HEK293T (cell line): ENCODE results near the gene MS4A8.
A peak's percentile ranks its signal among the peaks of the same experiment; 100 is the strongest.
"Not testable (repeated sequence)": the region's sequence is repeated elsewhere in the genome, so short reads cannot be mapped to it uniquely, and the experiment has no call there.

ENCODE experiments used
- CTCF ChIA-PET: fragments of 350-600 bp; formaldehyde crosslinking; extraction: SDS; loops from one replicate; lab custom pipeline; 2021; ENCODE audit warnings: antibody characterized with exemption, inconsistent platforms; lab: Yijun Ruan, JAX
- POLR2A ChIA-PET: fragments of 350-600 bp; formaldehyde crosslinking; extraction: SDS; loops from one replicate; lab custom pipeline; 2020; ENCODE audit warnings: antibody characterized with exemption, inconsistent platforms; lab: Yijun Ruan, JAX
- DNase-seq: peaks from one replicate; pipeline ENCODE4 v3.0.0; 2012; ENCODE audit warnings: mixed read lengths; ENCODE audit errors: extremely low spot score
- ARNT ChIP-seq: fragments of 450-650 bp; IDR thresholded peaks from 2 replicates; pipeline ENCODE4 v1.6.1; 2017; ENCODE audit warnings: mild to moderate bottlenecking
- BHLHE40 ChIP-seq: fragments of 450-650 bp; IDR thresholded peaks from 2 replicates; pipeline ENCODE4 v1.6.1; 2016; ENCODE audit warnings: mild to moderate bottlenecking, moderate library complexity, borderline replicate concordance
- CTBP1 ChIP-seq: fragments of 450-650 bp; IDR thresholded peaks from 2 replicates; pipeline ENCODE4 v1.6.1; 2016; ENCODE audit warnings: borderline replicate concordance
- ELF4 ChIP-seq: fragments of 450-650 bp; IDR thresholded peaks from 2 replicates; pipeline ENCODE4 v1.6.1; 2017; ENCODE audit warnings: antibody characterized with exemption
- FOXA1 ChIP-seq: fragments of 450-650 bp; IDR thresholded peaks from 2 replicates; pipeline ENCODE4 v1.6.1; 2016; ENCODE audit warnings: mild to moderate bottlenecking
- FOXK2 ChIP-seq: fragments of 450-650 bp; IDR thresholded peaks from 2 replicates; pipeline ENCODE4 v1.6.1; 2016; ENCODE audit warnings: mild to moderate bottlenecking
- FOXM1 ChIP-seq: fragments of 450-650 bp; IDR thresholded peaks from 2 replicates; pipeline ENCODE4 v1.6.1; 2017; ENCODE audit warnings: mild to moderate bottlenecking, borderline replicate concordance
- HDGF ChIP-seq: fragments of 450-650 bp; IDR thresholded peaks from 2 replicates; pipeline ENCODE4 v1.6.1; 2017; ENCODE audit warnings: antibody characterized with exemption, borderline replicate concordance
- L3MBTL2 ChIP-seq: fragments of 450-650 bp; conservative IDR thresholded peaks from 2 replicates; pipeline ENCODE4 v1.6.1; 2016; ENCODE audit warnings: mild to moderate bottlenecking
- LEF1 ChIP-seq: fragments of 450-650 bp; IDR thresholded peaks from 2 replicates; pipeline ENCODE4 v1.6.1; 2017; ENCODE audit warnings: mild to moderate bottlenecking, borderline replicate concordance
- NFRKB ChIP-seq: fragments of 450-650 bp; IDR thresholded peaks from 2 replicates; pipeline ENCODE4 v1.6.1; 2016; ENCODE audit warnings: mild to moderate bottlenecking, moderate library complexity
- PKNOX1 ChIP-seq: fragments of 450-650 bp; IDR thresholded peaks from 2 replicates; pipeline ENCODE4 v1.6.1; 2016
- SP1 ChIP-seq: fragments of 450-650 bp; IDR thresholded peaks from 2 replicates; pipeline ENCODE4 v1.6.1; 2017
- SUZ12 ChIP-seq: fragments of 450-650 bp; IDR thresholded peaks from 2 replicates; pipeline ENCODE4 v1.6.1; 2016; ENCODE audit warnings: mild to moderate bottlenecking
- TARDBP ChIP-seq: fragments of 450-650 bp; IDR thresholded peaks from 2 replicates; pipeline ENCODE4 v1.6.1; 2016
- ZNF384 ChIP-seq: fragments of 450-650 bp; IDR thresholded peaks from 2 replicates; pipeline ENCODE4 v1.6.1; 2016

MS4A8 gene

GRCh38 chr11:60703374-60703773 is 4.0 kb downstream of the MS4A8 start:
- no peak for DNase-seq
- CTCF ChIA-PET: no interaction called here
- no peak for TF ChIP-seq SUZ12
- no peak for TF ChIP-seq ELF4
- TF ChIP-seq TARDBP: no peak
- TF ChIP-seq FOXA1: no peak
- TF ChIP-seq FOXM1: no peak
- TF ChIP-seq NFRKB: no peak
- POLR2A ChIA-PET: no interaction called here

GRCh38 chr11:60705895-60706294 is 6.5 kb downstream of the MS4A8 start:
- CTCF ChIA-PET: no interaction called here
- POLR2A ChIA-PET: no interaction called here
- TF ChIP-seq FOXM1 (no peak), SP1 (no peak), L3MBTL2 (no peak), BHLHE40 (no peak), ZNF384 (no peak), ARNT (no peak), CTBP1 (no peak), FOXK2 (no peak), SUZ12 (no peak), PKNOX1 (no peak), ELF4 (no peak)

GRCh38 chr11:60706931-60707330 is 7.5 kb downstream of the MS4A8 start:
- DNase-seq: no peak
- POLR2A ChIA-PET: no interaction called here
- TF ChIP-seq SP1: no peak
- no peak for TF ChIP-seq FOXA1
- TF ChIP-seq PKNOX1: no peak
- no peak for TF ChIP-seq TARDBP
- TF ChIP-seq BHLHE40: no peak
- TF ChIP-seq FOXK2: no peak
- TF ChIP-seq NFRKB: no peak
- no peak for TF ChIP-seq CTBP1
- TF ChIP-seq HDGF: no peak
- CTCF ChIA-PET: no interaction called here

More at GRCh38 chr11:60705895-60706294, 6.5 kb downstream of the MS4A8 start:
- DNase-seq: no peak

- peak; percentile 28 for DNase-seq
- TF ChIP-seq ARNT (no peak), TARDBP (no peak), ELF4 (no peak), PKNOX1 (no peak), FOXA1 (no peak), HDGF (no peak), NFRKB (no peak), FOXM1 (no peak), CTBP1 (no peak), L3MBTL2 (no peak), FOXK2 (no peak), SUZ12 (no peak), BHLHE40 (no peak), ZNF384 (no peak), SP1 (no peak), LEF1 (no peak)
- CTCF ChIA-PET: interaction anchor here (0.6 kb wide), 1 partner anchor 22 kb away, joined by 4 read pairs; no protein-coding TSS in a partner anchor
- POLR2A ChIA-PET: no interaction called here
Measured at GRCh38 chr11:60710482-60710881, 11.1 kb downstream of the MS4A8 start.

GRCh38 chr11:60711276-60711675 is 11.9 kb downstream of the MS4A8 start:
- ChIA-PET POLR2A (no interaction called here), CTCF (no interaction called here)
- TF ChIP-seq SP1: no peak
- TF ChIP-seq LEF1: no peak
- TF ChIP-seq FOXM1: no peak
- no peak for TF ChIP-seq L3MBTL2
- TF ChIP-seq SUZ12: no peak
- TF ChIP-seq ZNF384: no peak
- no peak for TF ChIP-seq TARDBP
- no peak for TF ChIP-seq CTBP1
- no peak for TF ChIP-seq PKNOX1
- TF ChIP-seq ELF4: no peak
- TF ChIP-seq FOXK2: no peak
- no peak for TF ChIP-seq HDGF
- no peak for TF ChIP-seq FOXA1
- no peak for TF ChIP-seq ARNT
- TF ChIP-seq BHLHE40: no peak
- no peak for TF ChIP-seq NFRKB
- DNase-seq: no peak

GRCh38 chr11:60713423-60713822 is 14.0 kb downstream of the MS4A8 start:
- CTCF ChIA-PET, POLR2A ChIA-PET, DNase-seq: not testable (repeated sequence)

- DNase-seq: no peak
- ChIA-PET POLR2A (no interaction called here), CTCF (no interaction called here)
- TF ChIP-seq HDGF (no peak), FOXA1 (no peak), LEF1 (no peak), SP1 (no peak), TARDBP (no peak), L3MBTL2 (no peak), PKNOX1 (no peak), BHLHE40 (no peak), ELF4 (no peak), FOXK2 (no peak), CTBP1 (no peak), ARNT (no peak), NFRKB (no peak), SUZ12 (no peak), FOXM1 (no peak), ZNF384 (no peak)
Measured at GRCh38 chr11:60717956-60718355, 18.5 kb downstream of the MS4A8 start.
